Mucosa of rectum (tissue), 2 donors: ENCODE results near the gene DNAH14.
"Not testable (repeated sequence)": the region's sequence is repeated elsewhere in the genome, so short reads cannot be mapped to it uniquely, and the experiment has no call there.

Experiments
- H3K27ac ChIP-seq, 2 donors: one replicate each; pipeline ENCODE4 v1.7.0; 2013; ENCODE audit warnings: inconsistent platforms in 2 of 2, low read depth in 2 of 2, low read length in 2 of 2
- H3K27me3 ChIP-seq, 2 donors: one replicate each; pipeline ENCODE4 v1.7.0; 2013; ENCODE audit warnings: low read length in 2 of 2; ENCODE audit not compliant: control insufficient read depth in 2 of 2, insufficient read depth in 2 of 2
- H3K36me3 ChIP-seq, 2 donors: one replicate each; pipeline ENCODE4 v1.7.0; 2013; ENCODE audit warnings: low read length in 2 of 2; ENCODE audit not compliant: control insufficient read depth in 2 of 2, insufficient read depth in 2 of 2
- H3K4me1 ChIP-seq, 2 donors: one replicate each; pipeline ENCODE4 v1.7.0; 2013; ENCODE audit warnings: low read length in 2 of 2, mild to moderate bottlenecking in 1 of 2; ENCODE audit not compliant: control insufficient read depth in 2 of 2, insufficient read depth in 2 of 2
- H3K4me3 ChIP-seq, 2 donors: one replicate each; pipeline ENCODE4 v1.7.0; 2013; ENCODE audit warnings: low read length in 2 of 2
- H3K9ac ChIP-seq, 2 donors: one replicate each; pipeline ENCODE4 v1.7.0; 2013; ENCODE audit warnings: low read length in 2 of 2, low read depth in 1 of 2, mild to moderate bottlenecking in 1 of 2
- H3K9me3 ChIP-seq, 2 donors: one replicate each; pipeline ENCODE4 v1.7.0; 2013; ENCODE audit warnings: low read length in 2 of 2; ENCODE audit not compliant: control insufficient read depth in 2 of 2
- donor health status: healthy.
- donor health status: Normal muscosa, but diverticular disease.

Gene DNAH14

DNA sequence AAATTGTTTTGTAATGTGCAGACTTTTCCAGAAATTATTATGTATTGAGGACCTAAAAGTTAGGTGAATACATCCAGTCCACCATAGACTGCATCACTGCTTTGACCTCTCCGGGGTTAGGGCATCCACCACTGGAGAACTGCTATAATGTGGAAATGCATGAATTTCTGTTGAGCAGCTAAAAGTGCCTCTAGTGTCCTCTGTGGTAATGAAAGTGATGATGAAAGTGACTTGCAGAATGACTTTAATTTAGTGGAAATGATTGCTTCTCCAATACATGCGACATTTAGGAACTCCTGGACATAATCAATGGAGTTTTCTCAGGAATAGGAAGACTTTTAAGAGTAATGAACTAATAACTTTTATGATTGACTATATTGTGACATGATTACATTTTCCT, 327.6 kb downstream of the DNAH14 start:
- H3K9me3 ChIP-seq = no peaks in the 10 kb centered on the region
- no peak overlapping the region for H3K9ac ChIP-seq
- H3K27ac ChIP-seq = no peak overlapping the region
- H3K4me3 ChIP-seq = no peak overlapping the region
- no peaks in the 10 kb centered on the region for H3K4me1 ChIP-seq
- no peaks in the 10 kb centered on the region for H3K36me3 ChIP-seq
- no peaks in the 10 kb centered on the region for H3K27me3 ChIP-seq

GRCh38 chr1:225258811-225259210, 329.3 kb downstream of the DNAH14 start:
- H3K27ac ChIP-seq = no peak overlapping the region
- H3K4me1 ChIP-seq = no peaks in the 10 kb centered on the region
- H3K9ac ChIP-seq = no peak overlapping the region
- H3K4me3 ChIP-seq = no peak overlapping the region
- H3K27me3 ChIP-seq = no peaks in the 10 kb centered on the region
- no peaks in the 10 kb centered on the region for H3K9me3 ChIP-seq
- H3K36me3 ChIP-seq = no peaks in the 10 kb centered on the region

GRCh38 chr1:225259542-225259941, 330.1 kb downstream of the DNAH14 start:
- Histone ChIP-seq H3K27ac (no peak overlapping the region), H3K9ac (no peak overlapping the region), H3K27me3 (no peaks in the 10 kb centered on the region), H3K4me1 (no peaks in the 10 kb centered on the region), H3K4me3 (no peak overlapping the region), H3K36me3 (no peaks in the 10 kb centered on the region), H3K9me3 (no peaks in the 10 kb centered on the region)

DNA sequence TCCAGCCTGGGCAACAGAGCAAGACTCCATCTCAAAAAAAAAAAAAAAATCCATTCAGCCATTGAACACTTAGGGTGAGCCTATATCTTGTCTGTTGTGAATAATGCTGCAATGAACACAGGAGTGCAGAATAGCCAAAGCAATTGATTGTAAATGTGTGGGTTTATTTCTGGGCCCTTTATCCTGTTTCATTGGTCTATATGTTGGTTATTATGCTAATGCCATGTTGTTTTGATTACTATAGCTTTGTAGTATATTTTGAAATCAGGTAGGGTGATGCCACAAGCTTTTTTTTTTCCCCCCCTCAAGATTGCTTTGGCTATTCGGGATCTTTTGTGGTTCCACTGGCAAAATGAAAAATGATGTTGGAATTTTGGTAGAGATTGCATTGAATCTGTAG, 330.8 kb downstream of the DNAH14 start:
- no peaks in the 10 kb centered on the region for H3K36me3 ChIP-seq
- no peaks in the 10 kb centered on the region for H3K9me3 ChIP-seq
- no peak overlapping the region for H3K9ac ChIP-seq
- no peak overlapping the region for H3K27ac ChIP-seq
- no peaks in the 10 kb centered on the region for H3K27me3 ChIP-seq
- no peak overlapping the region for H3K4me3 ChIP-seq
- H3K4me1 ChIP-seq = no peaks in the 10 kb centered on the region

GRCh38 chr1:225277445-225277844, 348.0 kb downstream of the DNAH14 start:
- no peaks in the 10 kb centered on the region for H3K36me3 ChIP-seq
- H3K4me3 ChIP-seq = no peak overlapping the region
- no peaks in the 10 kb centered on the region for H3K4me1 ChIP-seq
- H3K27ac ChIP-seq = no peak overlapping the region
- H3K27me3 ChIP-seq = no peaks in the 10 kb centered on the region
- no peaks in the 10 kb centered on the region for H3K9me3 ChIP-seq
- H3K9ac ChIP-seq = no peak overlapping the region

DNA sequence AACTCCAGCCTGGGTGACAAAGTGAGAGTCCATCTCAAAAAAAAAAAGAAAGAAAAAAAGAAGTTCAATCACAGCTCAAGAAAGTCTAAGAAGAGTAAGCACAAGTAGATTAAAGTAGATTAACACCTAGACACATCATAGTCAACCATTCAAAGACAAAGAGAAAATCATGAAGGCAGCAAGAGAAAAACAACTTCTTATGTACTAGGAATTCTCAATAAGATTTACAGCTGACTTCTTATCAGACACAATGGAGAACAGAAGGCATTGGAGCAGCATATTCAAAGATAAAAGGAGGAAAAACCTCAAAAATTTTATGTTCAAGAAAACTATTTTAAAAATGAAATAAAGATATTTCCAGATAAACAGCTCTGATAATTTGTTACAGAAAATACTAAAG, 351.1 kb downstream of the DNAH14 start:
- no peaks in the 10 kb centered on the region for H3K9me3 ChIP-seq
- H3K27me3 ChIP-seq = no peaks in the 10 kb centered on the region
- no peaks in the 10 kb centered on the region for H3K36me3 ChIP-seq
- H3K4me3 ChIP-seq = no peak overlapping the region
- no peaks in the 10 kb centered on the region for H3K4me1 ChIP-seq
- H3K27ac ChIP-seq = no peak overlapping the region
- no peak overlapping the region for H3K9ac ChIP-seq

DNA sequence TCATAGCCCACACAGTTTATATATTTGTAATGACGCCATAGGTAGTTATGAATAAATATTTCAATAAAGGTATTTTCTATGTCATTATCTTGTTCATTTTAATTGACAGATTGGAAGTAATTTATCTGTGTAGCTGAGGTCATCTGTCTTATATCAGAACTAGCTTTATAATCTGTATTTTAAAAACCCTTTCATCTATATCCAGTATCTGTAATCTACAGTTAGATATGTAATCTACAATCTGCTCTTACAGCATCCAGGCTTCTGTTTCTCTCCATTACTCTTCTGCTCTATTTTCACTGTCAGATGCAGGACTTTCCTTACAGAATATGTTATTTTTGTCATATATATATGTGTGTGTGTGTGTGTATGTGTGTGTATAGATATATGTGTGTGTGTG, 360.8 kb downstream of the DNAH14 start:
- H3K36me3 ChIP-seq = no peaks in the 10 kb centered on the region
- no peak overlapping the region for H3K9ac ChIP-seq
- H3K9me3 ChIP-seq = peaks cover 2 to 4% of the 10 kb centered on the region in 2 donors
- no peak overlapping the region for H3K4me3 ChIP-seq
- H3K4me1 ChIP-seq = no peaks in the 10 kb centered on the region
- no peaks in the 10 kb centered on the region for H3K27me3 ChIP-seq
- no peak overlapping the region for H3K27ac ChIP-seq

DNA sequence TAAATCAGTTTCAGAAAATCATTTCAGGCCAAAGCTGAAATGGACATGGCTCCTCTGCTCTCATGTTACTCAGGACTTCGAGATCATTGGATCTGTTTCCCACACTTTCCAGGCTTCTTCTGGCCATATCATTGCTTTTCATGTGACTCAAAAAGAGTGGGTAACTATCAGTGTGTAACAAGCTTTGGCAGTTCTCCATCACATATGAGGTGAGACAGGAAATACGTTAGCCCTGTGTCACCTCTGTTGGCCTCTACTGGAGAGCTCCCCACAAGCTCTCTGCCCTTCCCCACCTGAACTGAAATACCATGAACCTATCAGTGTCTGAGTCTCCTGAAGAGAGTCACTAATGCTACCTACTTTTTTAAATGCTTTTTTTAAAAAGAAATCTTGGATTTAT, 370.1 kb downstream of the DNAH14 start:
- Histone ChIP-seq H3K9me3 (no peaks in the 10 kb centered on the region), H3K4me1 (no peaks in the 10 kb centered on the region), H3K36me3 (no peaks in the 10 kb centered on the region), H3K4me3 (no peak overlapping the region), H3K27me3 (no peaks in the 10 kb centered on the region), H3K27ac (no peak overlapping the region), H3K9ac (no peak overlapping the region)

DNA sequence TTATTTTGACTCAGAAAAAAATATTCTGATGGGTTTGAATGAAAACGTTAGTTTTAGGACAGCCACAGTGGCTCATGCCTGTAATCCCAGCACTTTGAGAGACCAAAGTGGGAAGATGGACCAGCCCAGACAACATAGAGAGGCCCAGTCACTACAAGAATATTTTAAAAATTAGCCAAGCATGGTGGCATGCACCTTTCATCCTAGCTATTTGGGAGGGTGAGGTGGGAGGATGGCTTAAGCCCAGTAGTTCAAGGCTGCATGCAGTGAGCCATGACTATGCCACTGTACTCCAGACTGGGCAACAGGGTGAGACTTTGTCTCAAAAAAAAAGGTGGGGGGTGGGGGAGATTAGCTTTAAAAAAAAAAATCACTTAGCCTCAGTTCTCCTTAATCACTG, 370.9 kb downstream of the DNAH14 start:
- Histone ChIP-seq H3K4me3 (no peak overlapping the region), H3K36me3 (no peaks in the 10 kb centered on the region), H3K27me3 (no peaks in the 10 kb centered on the region), H3K4me1 (no peaks in the 10 kb centered on the region), H3K27ac (no peak overlapping the region), H3K9ac (no peak overlapping the region), H3K9me3 (no peaks in the 10 kb centered on the region)

DNA sequence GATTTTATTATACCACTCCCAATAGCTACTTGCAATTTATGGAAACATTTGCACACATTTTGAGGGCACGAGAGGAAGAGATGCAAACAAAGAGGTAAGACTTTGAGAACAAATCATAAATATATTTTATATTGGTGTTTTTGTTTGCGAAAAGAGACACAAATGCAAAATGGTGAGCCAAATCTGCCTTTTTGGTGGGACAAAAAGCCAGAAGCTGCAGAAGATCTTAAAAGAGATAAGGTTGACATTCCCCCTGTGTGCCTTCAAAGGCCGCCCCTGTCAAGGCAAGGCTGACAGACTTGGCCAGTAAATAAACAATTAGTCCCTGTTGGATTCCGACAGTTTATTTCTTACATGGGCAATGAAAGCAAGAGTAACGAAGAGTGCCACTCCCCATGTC, 375.5 kb downstream of the DNAH14 start:
- no peaks in the 10 kb centered on the region for H3K36me3 ChIP-seq
- H3K9ac ChIP-seq = no peak overlapping the region
- H3K9me3 ChIP-seq = no peaks in the 10 kb centered on the region
- no peaks in the 10 kb centered on the region for H3K4me1 ChIP-seq
- H3K27ac ChIP-seq = no peak overlapping the region
- no peaks in the 10 kb centered on the region for H3K27me3 ChIP-seq
- H3K4me3 ChIP-seq = no peak overlapping the region

- H3K36me3 ChIP-seq = not testable (repeated sequence)
These were observed 381.1 kb downstream of the DNAH14 start for GRCh38 chr1:225310544-225310943.

More at GRCh38 chr1:225310544-225310943, 381.1 kb downstream of the DNAH14 start:
- H3K4me3 ChIP-seq, H3K9ac ChIP-seq, H3K27me3 ChIP-seq, H3K27ac ChIP-seq, H3K4me1 ChIP-seq, H3K9me3 ChIP-seq: not testable (repeated sequence)
